ENCODE data around the gene SCUBE1.

The SCUBE1 gene

DNA sequence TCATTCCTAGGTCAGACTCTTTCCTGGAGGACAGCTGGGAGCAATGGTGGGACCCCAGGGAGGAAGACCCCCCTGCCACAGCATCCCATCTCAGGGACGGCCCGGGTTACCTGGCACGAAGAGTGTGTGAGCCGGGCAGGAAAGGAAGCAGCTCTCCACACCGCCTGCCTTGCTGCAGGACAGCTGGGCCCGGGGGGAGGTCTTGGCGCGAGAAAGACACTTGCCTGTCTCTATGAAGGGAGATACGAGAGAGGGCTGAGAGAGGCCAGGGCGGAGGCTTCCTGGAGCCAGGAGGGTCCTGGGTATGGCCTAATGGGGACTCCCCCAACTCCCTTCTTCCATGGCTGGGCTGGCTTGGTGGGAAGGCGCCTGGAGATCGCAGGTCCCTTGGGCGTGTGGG is 120.2 kb downstream of the SCUBE1 start:
- DNase-seq (ENCODE audit: low spot score), result no peak
- ChIA-PET POLR2A (ENCODE audit: low non-redundant PET) (no interaction called here), CTCF (interaction anchor here (0.7 kb wide), 1 partner anchor 23 kb away, joined by 3 read pairs; no protein-coding TSS in a partner anchor)
- TF ChIP-seq, protein P1, sequence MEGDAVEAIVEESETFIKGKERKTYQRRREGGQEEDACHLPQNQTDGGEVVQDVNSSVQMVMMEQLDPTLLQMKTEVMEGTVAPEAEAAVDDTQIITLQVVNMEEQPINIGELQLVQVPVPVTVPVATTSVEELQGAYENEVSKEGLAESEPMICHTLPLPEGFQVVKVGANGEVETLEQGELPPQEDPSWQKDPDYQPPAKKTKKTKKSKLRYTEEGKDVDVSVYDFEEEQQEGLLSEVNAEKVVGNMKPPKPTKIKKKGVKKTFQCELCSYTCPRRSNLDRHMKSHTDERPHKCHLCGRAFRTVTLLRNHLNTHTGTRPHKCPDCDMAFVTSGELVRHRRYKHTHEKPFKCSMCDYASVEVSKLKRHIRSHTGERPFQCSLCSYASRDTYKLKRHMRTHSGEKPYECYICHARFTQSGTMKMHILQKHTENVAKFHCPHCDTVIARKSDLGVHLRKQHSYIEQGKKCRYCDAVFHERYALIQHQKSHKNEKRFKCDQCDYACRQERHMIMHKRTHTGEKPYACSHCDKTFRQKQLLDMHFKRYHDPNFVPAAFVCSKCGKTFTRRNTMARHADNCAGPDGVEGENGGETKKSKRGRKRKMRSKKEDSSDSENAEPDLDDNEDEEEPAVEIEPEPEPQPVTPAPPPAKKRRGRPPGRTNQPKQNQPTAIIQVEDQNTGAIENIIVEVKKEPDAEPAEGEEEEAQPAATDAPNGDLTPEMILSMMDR (conservative IDR thresholded peaks at IDR 0.05; ENCODE audit: low read depth), result no peak
- H3K27ac ChIP-seq, result no peak overlapping the region

DNA sequence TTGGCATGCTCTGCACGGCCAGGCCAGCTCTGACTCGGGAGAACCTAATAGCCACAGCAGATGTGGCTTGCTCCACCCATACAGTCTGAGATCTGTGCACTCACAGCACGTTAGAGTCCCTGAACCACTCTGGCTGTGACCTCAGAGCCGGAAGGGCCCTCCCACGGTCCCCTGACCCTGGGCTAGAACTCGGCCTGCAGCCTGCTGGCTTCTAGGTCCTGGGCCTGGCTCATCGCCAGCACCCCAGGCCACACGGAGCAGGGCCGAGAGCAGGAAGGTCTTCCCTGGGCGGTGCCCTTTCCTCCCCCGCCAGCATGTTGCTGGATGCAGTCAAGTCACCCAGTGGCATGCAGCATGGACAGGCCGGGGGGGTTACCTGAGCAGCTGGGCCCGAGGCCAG is 120.9 kb downstream of the SCUBE1 start:
- ChIA-PET CTCF (no interaction called here), POLR2A (ENCODE audit: low non-redundant PET) (no interaction called here)
- no peak overlapping the region for H3K27ac ChIP-seq
- TF ChIP-seq, protein P1 (conservative IDR thresholded peaks at IDR 0.05; ENCODE audit: low read depth), result no peak
- DNase-seq (ENCODE audit: low spot score), result no peak

DNA sequence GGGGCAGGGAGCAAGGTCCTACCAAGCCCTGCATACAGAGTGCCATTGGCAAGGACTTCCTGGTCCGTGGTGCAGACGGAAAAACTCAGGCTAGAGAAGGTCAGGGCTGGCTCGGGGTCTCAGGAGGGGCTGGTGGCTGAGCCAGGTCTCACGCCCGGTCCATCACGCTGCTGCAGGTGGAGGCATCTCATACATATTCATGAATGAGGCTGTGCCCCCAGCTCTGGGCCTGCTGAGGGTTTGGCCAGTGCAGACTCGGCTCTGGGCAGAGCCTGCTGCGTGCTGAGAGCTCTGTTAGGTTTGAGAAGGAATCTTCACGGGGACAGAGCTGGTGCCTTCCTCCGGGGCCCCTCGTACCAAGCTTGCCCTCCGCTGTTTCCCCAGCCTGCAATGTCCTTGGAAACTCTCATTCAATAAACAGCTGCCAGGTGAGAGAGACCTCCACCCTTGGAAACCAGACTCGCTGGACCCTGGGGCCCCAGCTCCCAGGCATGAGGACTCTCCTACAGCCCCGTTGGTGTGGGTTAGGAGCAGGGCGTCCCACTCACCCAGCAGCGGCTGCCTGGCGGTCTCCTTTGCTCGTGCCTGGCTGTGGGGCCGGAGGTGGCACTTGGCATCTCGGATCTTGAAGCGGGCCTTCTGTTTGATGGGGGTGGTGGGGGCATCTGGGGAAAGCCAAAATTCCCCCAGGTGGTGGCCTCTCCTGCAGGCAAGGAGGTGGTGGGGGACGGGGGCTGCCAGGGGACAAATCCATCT is 122.4 kb downstream of the SCUBE1 start:
- H3K27ac ChIP-seq, result no peak overlapping the region
- DNase-seq (ENCODE audit: low spot score), result no peak
- TF ChIP-seq, protein P1 (conservative IDR thresholded peaks at IDR 0.05; ENCODE audit: low read depth), result no peak
- ChIA-PET CTCF (no interaction called here), POLR2A (ENCODE audit: low non-redundant PET) (no interaction called here)

DNA sequence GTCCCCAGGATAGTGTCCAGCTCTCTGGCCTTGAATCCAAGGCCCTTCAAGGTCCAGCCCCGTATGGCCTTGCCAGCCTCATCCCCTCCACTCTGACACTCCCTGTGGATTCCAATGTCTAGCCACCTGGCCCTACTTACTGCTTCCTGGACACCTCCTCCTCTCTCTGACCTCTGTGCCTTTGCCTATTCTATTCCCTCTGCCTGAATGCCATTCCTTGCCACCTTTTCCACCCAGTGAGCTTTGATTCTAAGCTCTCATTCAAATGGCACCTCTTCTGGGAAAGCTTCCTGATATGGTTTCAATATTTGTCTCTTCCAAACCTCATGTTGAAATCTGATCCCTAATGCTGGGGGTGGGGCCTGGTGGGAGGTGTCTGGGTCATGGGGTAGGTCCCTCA is 124.4 kb downstream of the SCUBE1 start:
- ChIA-PET POLR2A (ENCODE audit: low non-redundant PET) (no interaction called here), CTCF (interaction anchor here (0.6 kb wide), 1 partner anchor 671 kb away, joined by 4 read pairs; no protein-coding TSS in a partner anchor)
- H3K27ac ChIP-seq, result no peak overlapping the region
- no peak for DNase-seq (ENCODE audit: low spot score)
- TF ChIP-seq, protein P1 (conservative IDR thresholded peaks at IDR 0.05; ENCODE audit: low read depth), result no peak

DNA sequence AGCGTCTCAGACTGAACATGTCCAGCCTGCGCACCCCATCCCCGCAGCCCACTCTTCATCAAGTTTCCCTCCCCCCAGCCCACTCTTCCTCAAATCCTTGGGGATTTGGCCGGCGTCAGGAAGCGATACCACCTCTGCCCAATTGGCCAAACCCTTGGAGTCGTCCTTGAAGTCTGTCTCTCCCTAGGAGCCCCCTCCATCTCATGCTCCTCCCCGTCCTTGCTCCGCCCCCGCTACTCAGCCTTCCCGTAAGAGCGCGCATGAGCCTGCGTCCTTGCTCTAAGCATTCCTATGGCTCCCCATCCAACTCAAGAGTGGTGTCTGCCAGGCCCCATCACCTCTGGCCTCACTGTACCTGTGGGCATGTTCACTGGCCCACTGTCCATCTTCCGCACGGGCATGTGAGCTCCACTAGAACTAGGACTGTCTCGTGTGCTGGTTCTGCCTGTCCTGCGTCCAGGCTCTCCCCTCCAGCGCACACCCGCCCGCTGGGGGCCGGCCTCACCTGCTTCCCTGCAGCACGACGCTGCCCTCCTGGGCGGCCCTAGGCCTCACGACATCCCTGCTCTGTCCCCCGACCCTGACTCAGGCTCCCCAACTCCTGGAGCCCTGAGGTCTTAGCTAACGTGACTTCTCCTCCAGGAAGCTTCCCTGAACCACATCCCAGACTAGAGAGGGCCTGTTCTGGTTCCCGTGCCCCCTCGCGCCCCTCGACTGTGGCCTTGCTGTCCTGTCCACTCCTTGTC is 125.7 kb downstream of the SCUBE1 start:
- H3K27ac ChIP-seq, result no peak overlapping the region
- no peak for DNase-seq (ENCODE audit: low spot score)
- TF ChIP-seq, protein P1 (conservative IDR thresholded peaks at IDR 0.05; ENCODE audit: low read depth), result no peak
- CTCF ChIA-PET, result interaction anchor here (0.6 kb wide), 1 partner anchor 717 kb away, joined by 4 read pairs; no protein-coding TSS in a partner anchor
- POLR2A ChIA-PET (ENCODE audit: low non-redundant PET), result interaction anchor here (0.6 kb wide), 1 partner anchor 1178 kb away, joined by 4 read pairs; no protein-coding TSS in a partner anchor

DNA sequence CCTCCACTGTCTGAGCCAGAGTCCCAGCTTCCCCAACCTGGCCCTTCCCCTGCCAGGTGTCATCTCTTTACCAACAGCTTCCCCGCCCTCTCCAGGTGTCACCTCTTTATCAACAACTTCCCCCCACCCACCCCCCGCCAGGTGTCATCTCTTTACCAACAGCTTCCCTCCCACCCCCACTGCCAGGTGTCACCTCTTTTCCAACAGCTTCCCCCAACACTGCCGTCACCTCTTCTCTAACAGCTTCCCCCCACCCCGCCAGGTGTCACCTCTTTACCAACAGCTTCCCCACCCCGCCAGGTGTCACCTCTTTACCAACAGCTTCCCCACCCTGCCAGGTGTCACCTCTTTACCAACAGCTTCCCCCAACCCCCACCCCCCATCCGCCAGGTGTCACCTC is 126.4 kb downstream of the SCUBE1 start:
- no peak overlapping the region for H3K27ac ChIP-seq
- DNase-seq (ENCODE audit: low spot score), result no peak
- ChIA-PET CTCF (interaction anchor here (0.6 kb wide), 1 partner anchor 717 kb away, joined by 4 read pairs; no protein-coding TSS in a partner anchor), POLR2A (ENCODE audit: low non-redundant PET) (interaction anchor here (0.6 kb wide), 1 partner anchor 1178 kb away, joined by 4 read pairs; no protein-coding TSS in a partner anchor)
- TF ChIP-seq, protein P1 (conservative IDR thresholded peaks at IDR 0.05; ENCODE audit: low read depth), result no peak
